B cell (primary cell): ENCODE data around the gene RIPOR1. TPM values are rescaled to one million over a fixed set of nuclear protein-coding genes. Genes with fewer than 3 reads are reported as not detected.

Experiments
- ATAC-seq: fragments of 200-7000 bp; cut with Tn5 transposase; one replicate; pipeline ENCODE4 v1.10.0; 2021; ENCODE audit warnings: low read depth, mild to moderate bottlenecking, moderate number of reproducible peaks, moderate library complexity
- CTCF ChIA-PET: fragments of 350-600 bp; sonication (Branson Sonifier 250); formaldehyde crosslinking; loops from one replicate; lab custom pipeline; 2021; ENCODE audit warnings: antibody characterized with exemption, inconsistent platforms; lab: Charles Lee
- POLR2A ChIA-PET: fragments of 350-600 bp; sonication (Branson Sonifier 250); formaldehyde crosslinking; loops from one replicate; lab custom pipeline; 2021; ENCODE audit warnings: antibody characterized with exemption; lab: Charles Lee
- DNase-seq: peaks from one replicate; pipeline ENCODE4 v3.0.0; 2013
- H2AFZ ChIP-seq: 2 replicates; pipeline ENCODE4 v1.6.1; 2012; ENCODE audit warnings: mild to moderate bottlenecking, low read depth, low read length; ENCODE audit not compliant: insufficient read depth, poor library complexity, severe bottlenecking
- H3K27ac ChIP-seq, 2 donors: 1 replicate in 1 of 2; 2 replicates in 1 of 2; pipeline ENCODE4 v1.5.1; 2012 to 2013; ENCODE audit warnings: low read length in 2 of 2, mild to moderate bottlenecking in 2 of 2, moderate library complexity in 1 of 2
- H3K27me3 ChIP-seq, 4 experiments: fragments of 200-600 bp in 1 of 4; sonication (generic) in 1 of 4; replicated peaks in 1 of 4; 1 replicate in 2 of 4; 2 replicates in 2 of 4; pipeline versions ENCODE4 v1.6.1 to v1.7.0; 2013 to 2016; ENCODE audit warnings: low read length in 3 of 4, mild to moderate bottlenecking in 2 of 4, mixed read lengths in 1 of 4, moderate library complexity in 1 of 4; ENCODE audit not compliant: insufficient read depth in 4 of 4, control insufficient read depth in 3 of 4; ENCODE audit errors: control extremely low read depth in 1 of 4
- H3K36me3 ChIP-seq, 2 experiments: replicated peaks in 1 of 2; 1 replicate in 1 of 2; 2 replicates in 1 of 2; pipeline versions ENCODE4 v1.6.1 to v1.7.1; 2013; ENCODE audit warnings: low read length in 1 of 2; ENCODE audit not compliant: insufficient read depth in 2 of 2, control insufficient read depth in 1 of 2; ENCODE audit errors: control extremely low read depth in 1 of 2, extremely low read depth in 1 of 2
- H3K4me1 ChIP-seq, 2 donors: fragments of 200-600 bp in 1 of 2; sonication (generic) in 1 of 2; 1 replicate in 1 of 2; 2 replicates in 1 of 2; pipeline versions ENCODE4 v1.5.1 to v1.6.1; 2013 to 2017; ENCODE audit warnings: low read length in 2 of 2; ENCODE audit not compliant: control insufficient read depth in 2 of 2, insufficient read depth in 2 of 2
- H3K4me2 ChIP-seq: replicated peaks from 2 replicates; pipeline ENCODE3; 2012; ENCODE audit warnings: mild to moderate bottlenecking, low read depth, low read length; ENCODE audit not compliant: poor library complexity, severe bottlenecking
- H3K4me3 ChIP-seq, 5 experiments: fragments of 200-600 bp in 1 of 5; sonication (generic) in 1 of 5; 1 replicate in 3 of 5; 2 replicates in 2 of 5; pipeline versions ENCODE4 v1.5.1 to v1.7.0; 2011 to 2016; ENCODE audit warnings: low read length in 4 of 5, mild to moderate bottlenecking in 4 of 5, low read depth in 2 of 5, control low read depth in 1 of 5, moderate library complexity in 1 of 5; ENCODE audit not compliant: insufficient read depth in 1 of 5; ENCODE audit errors: control extremely low read depth in 1 of 5, extremely low read depth in 1 of 5
- H3K79me2 ChIP-seq: fragments of 200-600 bp; sonication (generic); one replicate; pipeline ENCODE4 v1.6.0; 2016; ENCODE audit warnings: low read length; ENCODE audit not compliant: control insufficient read depth, insufficient read depth
- H3K9ac ChIP-seq: fragments of 200-600 bp; sonication (generic); 2 replicates; pipeline ENCODE4 v1.6.1; 2017; ENCODE audit warnings: mild to moderate bottlenecking, low read length, moderate library complexity
- H3K9me3 ChIP-seq, 3 donors: one replicate each; pipeline versions ENCODE4 v1.6.1 to v1.7.1; 2013; ENCODE audit warnings: low read length in 2 of 3; ENCODE audit not compliant: control insufficient read depth in 2 of 3, insufficient read depth in 1 of 3; ENCODE audit errors: control extremely low read depth in 1 of 3
- H4K20me1 ChIP-seq: 2 replicates; pipeline ENCODE4 v1.6.0; 2012; ENCODE audit warnings: mild to moderate bottlenecking, low read length; ENCODE audit not compliant: insufficient read depth, control insufficient read depth, poor library complexity, severe bottlenecking
- H3K27ac Mint-ChIP-seq: one replicate; pipeline ENCODE4 v1.8.0; 2021; ENCODE audit warnings: mixed read lengths
- H3K27me3 Mint-ChIP-seq: one replicate; pipeline ENCODE4 v1.8.0; 2021; ENCODE audit warnings: mixed read lengths
- H3K4me1 Mint-ChIP-seq: one replicate; pipeline ENCODE4 v1.8.0; 2021; ENCODE audit warnings: mixed read lengths
- H3K4me3 Mint-ChIP-seq: one replicate; pipeline ENCODE4 v1.8.0; 2021; ENCODE audit warnings: mixed read lengths
- H3K9me3 Mint-ChIP-seq: one replicate; pipeline ENCODE4 v1.8.0; 2022; ENCODE audit warnings: mixed read lengths; ENCODE audit not compliant: insufficient read depth
- EZH2 ChIP-seq: IDR thresholded peaks from 2 replicates; pipeline ENCODE4 v1.6.1; 2012; ENCODE audit warnings: borderline replicate concordance, low read depth, mild to moderate bottlenecking, moderate library complexity, low read length; ENCODE audit not compliant: insufficient read depth, poor library complexity, severe bottlenecking
- WGBS: methylation state at CpG from one replicate; pipeline ENCODE4 v1.1.5; 2013; ENCODE audit warnings: missing lambda C conversion rate; ENCODE audit not compliant: insufficient coverage; 5-methylcytosine and 5-hydroxymethylcytosine counted together
- intact Hi-C: fragments of 100-400 bp; cut with micrococcal nuclease; formaldehyde crosslinking; loops from one replicate; pipeline ENCODE4 v1.10.0; 2022
- polyA plus RNA-seq: library from polyadenylated mRNA; depleted of rRNA; stranded (reverse); fragments of >200 nt; gene quantifications from 2 replicates; pipeline ENCODE4 v1.2.3, GENCODE V29; 2012
- total RNA-seq, 2 donors: library from RNA; stranded (reverse); fragments of 120-200 nt in 1 of 2; gene quantifications; 1 replicate in 1 of 2; 2 replicates in 1 of 2; pipeline versions ENCODE4 v1.2.3 to v1.2.4, GENCODE V29; 2013 to 2022
- TF ChIP-seq, protein P1 (sequence below): fragments of 200-600 bp; IDR thresholded peaks from one replicate; pipeline ENCODE4 v1.8.0; 2022; ENCODE audit warnings: antibody characterized with exemption, mild to moderate bottlenecking

The RIPOR1 gene
- total and polyA plus RNA-seq, 2 donors (not counting 1 experiment from before 2014, with no cell fraction given): 124 to 363 TPM

GRCh38 chr16:67593701-67594100, 65.1 kb downstream of the RIPOR1 start:
- no peak overlapping the region for H3K4me3 Mint-ChIP-seq
- no peaks in the 10 kb centered on the region for H3K9me3 Mint-ChIP-seq
- H2AFZ ChIP-seq: no peak overlapping the region
- no peak for DNase-seq
- CTCF ChIA-PET: interaction anchor here (1.1 to 1.6 kb wide), 3 partner anchors 11 to 46 kb away, joined by 3 read pairs; no protein-coding TSS in a partner anchor
- peaks cover 59% of the 10 kb centered on the region for H4K20me1 ChIP-seq
- H3K4me1 ChIP-seq: no peaks in the 10 kb centered on the region
- peaks cover 21% of the 10 kb centered on the region for H3K4me1 Mint-ChIP-seq
- no peak for ATAC-seq
- peaks cover 2 to 20% of the 10 kb centered on the region in 2 experiments for H3K36me3 ChIP-seq
- H3K27ac Mint-ChIP-seq: no peak overlapping the region
- POLR2A ChIA-PET: no interaction called here
- H3K27me3 ChIP-seq: no peaks in the 10 kb centered on the region
- no peaks in the 10 kb centered on the region for H3K9me3 ChIP-seq
- no peaks in the 10 kb centered on the region for H3K27me3 Mint-ChIP-seq
- intact Hi-C loops: no loop called here
- H3K9ac ChIP-seq: no peak overlapping the region
- TF ChIP-seq EZH2: no peak
- TF ChIP-seq, protein P1, sequence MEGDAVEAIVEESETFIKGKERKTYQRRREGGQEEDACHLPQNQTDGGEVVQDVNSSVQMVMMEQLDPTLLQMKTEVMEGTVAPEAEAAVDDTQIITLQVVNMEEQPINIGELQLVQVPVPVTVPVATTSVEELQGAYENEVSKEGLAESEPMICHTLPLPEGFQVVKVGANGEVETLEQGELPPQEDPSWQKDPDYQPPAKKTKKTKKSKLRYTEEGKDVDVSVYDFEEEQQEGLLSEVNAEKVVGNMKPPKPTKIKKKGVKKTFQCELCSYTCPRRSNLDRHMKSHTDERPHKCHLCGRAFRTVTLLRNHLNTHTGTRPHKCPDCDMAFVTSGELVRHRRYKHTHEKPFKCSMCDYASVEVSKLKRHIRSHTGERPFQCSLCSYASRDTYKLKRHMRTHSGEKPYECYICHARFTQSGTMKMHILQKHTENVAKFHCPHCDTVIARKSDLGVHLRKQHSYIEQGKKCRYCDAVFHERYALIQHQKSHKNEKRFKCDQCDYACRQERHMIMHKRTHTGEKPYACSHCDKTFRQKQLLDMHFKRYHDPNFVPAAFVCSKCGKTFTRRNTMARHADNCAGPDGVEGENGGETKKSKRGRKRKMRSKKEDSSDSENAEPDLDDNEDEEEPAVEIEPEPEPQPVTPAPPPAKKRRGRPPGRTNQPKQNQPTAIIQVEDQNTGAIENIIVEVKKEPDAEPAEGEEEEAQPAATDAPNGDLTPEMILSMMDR: no peak
- H3K27ac ChIP-seq: peak overlapping the region in 1 of 2 donors; percentile 20
- no peak overlapping the region for H3K4me2 ChIP-seq
- H3K4me3 ChIP-seq: no peak overlapping the region
- H3K79me2 ChIP-seq: peaks cover 56% of the 10 kb centered on the region

DNA sequence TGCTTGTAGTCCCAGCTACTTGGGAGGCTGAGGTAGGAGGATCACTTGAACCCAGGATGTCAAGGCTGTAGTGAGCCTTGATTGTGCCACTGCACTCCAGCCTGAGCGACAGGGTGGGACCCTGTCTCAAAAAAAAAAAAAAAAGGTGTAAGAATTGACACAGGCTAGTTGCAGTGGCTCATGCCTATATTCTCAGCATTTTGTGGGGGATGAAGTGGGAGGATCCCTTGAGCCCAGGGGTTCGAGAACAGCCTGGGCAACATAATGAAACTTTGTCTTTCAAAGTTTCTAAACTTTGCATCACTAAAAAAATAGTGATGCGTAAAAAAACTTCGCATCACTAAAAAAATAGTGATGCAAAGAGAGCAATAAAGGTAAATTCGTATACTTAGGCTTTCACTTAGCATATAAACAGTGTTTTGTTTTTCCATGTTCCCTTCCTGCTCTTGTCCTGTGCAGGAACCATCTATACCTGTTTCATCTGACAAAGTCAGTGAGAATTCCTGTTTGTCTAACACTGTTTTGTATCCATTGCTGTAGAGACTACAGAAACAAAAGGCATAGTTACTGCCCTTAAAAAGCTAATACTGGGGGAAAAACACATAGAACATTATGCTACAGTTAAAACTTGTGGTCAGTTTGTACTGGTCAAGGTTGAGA, 65.8 kb downstream of the RIPOR1 start:
- ChIA-PET CTCF (interaction anchor here (0.6 to 1.6 kb wide), 6 partner anchors 10 to 74 kb away, joined by 3 to 4 read pairs (median 3); no protein-coding TSS in a partner anchor), POLR2A (no interaction called here)
- Histone ChIP-seq H3K9ac (no peak overlapping the region), H3K4me3 (no peak overlapping the region), H3K4me2 (no peak overlapping the region), H3K79me2 (peaks cover 63% of the 10 kb centered on the region), H3K4me1 (no peaks in the 10 kb centered on the region), H3K36me3 (peaks cover 2 to 19% of the 10 kb centered on the region in 2 experiments), H3K9me3 (no peaks in the 10 kb centered on the region), H3K27me3 (no peaks in the 10 kb centered on the region), H3K27ac (peak overlapping the region in 1 of 2 donors; percentile 9), H2AFZ (no peak overlapping the region), H4K20me1 (peaks cover 65% of the 10 kb centered on the region)
- H3K4me1 Mint-ChIP-seq: peaks cover 22% of the 10 kb centered on the region
- H3K4me3 Mint-ChIP-seq: no peak overlapping the region
- 100% methylated on average over 1 of the region's 5 CpGs for WGBS
- H3K27ac Mint-ChIP-seq: peak overlapping the region; percentile 23
- DNase-seq (no peak), ATAC-seq (no peak)
- no peaks in the 10 kb centered on the region for H3K27me3 Mint-ChIP-seq
- intact Hi-C loops: no loop called here
- TF ChIP-seq, protein P1: no peak
- TF ChIP-seq EZH2: no peak
- no peaks in the 10 kb centered on the region for H3K9me3 Mint-ChIP-seq
